GM23338 (cell line): ENCODE measurements around the gene GABRQ. TPM values are rescaled to one million over a fixed set of nuclear protein-coding genes. Genes with fewer than 3 reads are reported as not detected.
A peak's percentile ranks its signal among the peaks of the same experiment; 100 is the strongest.

Experiments used
- ATAC-seq: fragments of 200-7000 bp; cut with Tn5 transposase; 3 replicates; pipeline ENCODE4 v1.9.1; 2020
- DNase-seq: peaks from one replicate; pipeline ENCODE4 v3.0.0-alpha.2; 2015; ENCODE audit warnings: low spot score
- H2AFZ ChIP-seq: fragments of 200-600 bp; sonication (generic); 2 replicates; pipeline ENCODE4 v1.8.0; 2016; ENCODE audit warnings: antibody characterized with exemption, mild to moderate bottlenecking, moderate library complexity
- H3F3A ChIP-seq: fragments of 200-600 bp; sonication (generic); replicated peaks from 2 replicates; pipeline ENCODE4 v1.8.0; 2017; ENCODE audit warnings: antibody characterized with exemption, mixed run types, low read depth
- H3K27ac ChIP-seq: fragments of 200-600 bp; sonication (generic); 2 replicates; pipeline ENCODE4 v1.6.1; 2016; ENCODE audit warnings: low read depth
- H3K27me3 ChIP-seq: fragments of 200-600 bp; sonication (generic); 2 replicates; pipeline ENCODE4 v1.8.0; 2016; ENCODE audit warnings: mild to moderate bottlenecking, mixed run types, moderate library complexity; ENCODE audit not compliant: insufficient read depth
- H3K36me3 ChIP-seq: fragments of 200-600 bp; sonication (generic); 2 replicates; pipeline ENCODE4 v1.8.0; 2016; ENCODE audit warnings: mild to moderate bottlenecking; ENCODE audit not compliant: insufficient read depth
- H3K4me1 ChIP-seq: fragments of 200-600 bp; sonication (generic); 2 replicates; pipeline ENCODE4 v1.8.0; 2016; ENCODE audit warnings: mild to moderate bottlenecking, moderate library complexity; ENCODE audit not compliant: insufficient read depth
- H3K4me2 ChIP-seq: fragments of 200-600 bp; sonication (generic); 2 replicates; pipeline ENCODE4 v1.7.1; 2017; ENCODE audit warnings: mixed run types
- H3K4me3 ChIP-seq: fragments of 200-600 bp; sonication (generic); 2 replicates; pipeline ENCODE4 v1.6.1; 2016; ENCODE audit warnings: mixed run types
- H3K79me2 ChIP-seq: fragments of 200-600 bp; sonication (generic); replicated peaks from 2 replicates; pipeline ENCODE4 v1.8.0; 2017; ENCODE audit warnings: mild to moderate bottlenecking; ENCODE audit not compliant: insufficient read depth
- H3K9me2 ChIP-seq: fragments of 200-600 bp; sonication (generic); 2 replicates; pipeline ENCODE4 v1.8.0; 2017; ENCODE audit not compliant: insufficient read depth
- H4K20me1 ChIP-seq: fragments of 200-600 bp; sonication (generic); replicated peaks from 2 replicates; pipeline ENCODE4 v1.8.0; 2017; ENCODE audit warnings: mild to moderate bottlenecking; ENCODE audit not compliant: insufficient read depth
- H3K27ac Mint-ChIP-seq: 2 replicates; pipeline ENCODE4 v1.8.0; 2020; ENCODE audit warnings: inconsistent platforms, mild to moderate bottlenecking, moderate library complexity, mixed read lengths
- H3K27me3 Mint-ChIP-seq: 3 replicates; pipeline ENCODE4 v1.8.0; 2022; ENCODE audit warnings: low read depth, mild to moderate bottlenecking, moderate library complexity, mixed read lengths, inconsistent platforms; ENCODE audit not compliant: insufficient read depth, poor library complexity
- H3K36me3 Mint-ChIP-seq: 3 replicates; pipeline ENCODE4 v1.8.0; 2021; ENCODE audit warnings: low read depth, mild to moderate bottlenecking, inconsistent platforms, moderate library complexity, mixed read lengths
- H3K4me1 Mint-ChIP-seq: 3 replicates; pipeline ENCODE4 v1.8.0; 2020; ENCODE audit warnings: mild to moderate bottlenecking, inconsistent platforms, mixed read lengths
- H3K4me3 Mint-ChIP-seq: 3 replicates; pipeline ENCODE4 v1.8.0; 2021; ENCODE audit warnings: moderate library complexity, mild to moderate bottlenecking, inconsistent platforms, mixed read lengths
- H3K9me3 Mint-ChIP-seq: 3 replicates; pipeline ENCODE4 v1.8.0; 2020; ENCODE audit warnings: moderate library complexity, mild to moderate bottlenecking, inconsistent platforms, mixed read lengths
- CREB1 ChIP-seq: fragments of 250-450 bp; sonication (Bioruptor Pico); IDR thresholded peaks from 2 replicates; pipeline ENCODE4 v1.5.0; 2020; ENCODE audit warnings: low read depth, mild to moderate bottlenecking, moderate library complexity
- CTCF ChIP-seq, 2 experiments: fragments of 200-600 bp in 1 of 2; sonication (generic) in 1 of 2; conservative IDR thresholded peaks; 2 replicates each; pipeline versions ENCODE4 v1.5.1 to v1.6.1; 2016 to 2017; ENCODE audit warnings: antibody characterized with exemption in 2 of 2, low read depth in 2 of 2, mild to moderate bottlenecking in 2 of 2, moderate library complexity in 1 of 2
- ETS1 ChIP-seq: IDR thresholded peaks from 2 replicates; pipeline ENCODE4 v1.6.1; 2016; ENCODE audit warnings: antibody characterized with exemption
- EZH2 ChIP-seq: fragments of 200-600 bp; sonication (generic); IDR thresholded peaks from one replicate; pipeline ENCODE4 v1.8.0; 2017; ENCODE audit warnings: antibody characterized with exemption, mild to moderate bottlenecking, low read depth; ENCODE audit not compliant: unreplicated experiment
- EZH2phosphoT487 ChIP-seq: fragments of 200-600 bp; sonication (generic); IDR thresholded peaks from one replicate; pipeline ENCODE4 v1.8.1; 2018; ENCODE audit warnings: antibody characterized with exemption; ENCODE audit not compliant: unreplicated experiment
- JUNB ChIP-seq: IDR thresholded peaks from one replicate; pipeline ENCODE4 v1.6.1; 2016; ENCODE audit warnings: antibody characterized with exemption; ENCODE audit not compliant: unreplicated experiment
- NANOG ChIP-seq: IDR thresholded peaks from 2 replicates; pipeline ENCODE4 v1.6.1; 2016; ENCODE audit warnings: antibody characterized with exemption, borderline replicate concordance
- POLR2AphosphoS5 ChIP-seq: IDR thresholded peaks from 2 replicates; pipeline ENCODE4 v1.6.1; 2016; ENCODE audit warnings: antibody characterized with exemption, low read depth
- ZNF331 ChIP-seq: fragments of 250-450 bp; sonication (Bioruptor Pico); IDR thresholded peaks from 2 replicates; pipeline ENCODE4 v1.5.0; 2020; ENCODE audit warnings: low read depth, mild to moderate bottlenecking, moderate library complexity
- ZNF462 ChIP-seq: fragments of 250-450 bp; sonication (Bioruptor Pico); IDR thresholded peaks from 2 replicates; pipeline ENCODE4 v1.5.0; 2020; ENCODE audit warnings: mild to moderate bottlenecking, moderate library complexity
- polyA plus RNA-seq: library from polyadenylated mRNA; unstranded; fragments of >200 nt; fragmentation: Nextera tagmentation; extraction: Ambion mirVana; gene quantifications from 2 replicates; pipeline ENCODE4 v1.2.1, GENCODE V29; 2016
- total RNA-seq: library from RNA; depleted of rRNA; stranded (reverse); fragments of >200 nt; shearing (Covaris generic); gene quantifications from 2 replicates; pipeline ENCODE4 v1.2.3, GENCODE V29; 2014

The GABRQ gene
- total and polyA plus RNA-seq, 2 experiments from 2014 or later, result 2.2 to 7.8 TPM

GRCh38 chrX:152635941-152636340 is 1.8 kb upstream of the GABRQ start:
- H3K27ac Mint-ChIP-seq, result no peak overlapping the region
- Histone ChIP-seq H3F3A (no peaks in the 10 kb centered on the region), H3K27me3 (peaks cover 20% of the 10 kb centered on the region), H3K27ac (no peak overlapping the region), H3K79me2 (no peaks in the 10 kb centered on the region), H3K4me1 (peaks cover 19% of the 10 kb centered on the region; the same call in 1 of the 2 replicates), H2AFZ (no peak overlapping the region), H3K4me3 (no peak overlapping the region), H3K4me2 (no peak overlapping the region), H3K9me2 (no peaks in the 10 kb centered on the region), H4K20me1 (no peaks in the 10 kb centered on the region), H3K36me3 (no peaks in the 10 kb centered on the region)
- TF ChIP-seq EZH2phosphoT487, result no peak
- peak; percentile 53 to 70 for TF ChIP-seq CTCF (conservative IDR thresholded peaks at IDR 0.05; ENCODE audit: low read depth in 2 of 2)
- TF ChIP-seq ZNF331, result no peak
- no peak for TF ChIP-seq ETS1
- DNase-seq (peak; percentile 79), ATAC-seq (peak; percentile 9)
- H3K4me3 Mint-ChIP-seq, result no peak overlapping the region
- H3K9me3 Mint-ChIP-seq, result no peaks in the 10 kb centered on the region; the same call in 2 of the 3 replicates
- peaks cover 10% of the 10 kb centered on the region for H3K27me3 Mint-ChIP-seq
- peaks cover 28% of the 10 kb centered on the region for H3K4me1 Mint-ChIP-seq
- H3K36me3 Mint-ChIP-seq, result peaks cover 3% of the 10 kb centered on the region; the same call in 1 of the 3 replicates

GRCh38 chrX:152638443-152638904 is 779 bp downstream of the GABRQ start:
- no peak overlapping the region for H3K27ac Mint-ChIP-seq
- H3K27me3 Mint-ChIP-seq, result peaks cover 12% of the 10 kb centered on the region
- DNase-seq (peak; percentile 10), ATAC-seq (no peak; the same call in 2 of the 3 replicates)
- H3K4me1 Mint-ChIP-seq, result peaks cover 40% of the 10 kb centered on the region
- Histone ChIP-seq H3K4me2 (peak overlapping the region; percentile 81), H3K79me2 (no peaks in the 10 kb centered on the region), H3K27ac (no peak overlapping the region), H3K27me3 (peaks cover 20% of the 10 kb centered on the region), H3K9me2 (no peaks in the 10 kb centered on the region), H3K4me3 (peak overlapping the region; percentile 70), H3F3A (no peaks in the 10 kb centered on the region), H2AFZ (no peak overlapping the region), H3K36me3 (no peaks in the 10 kb centered on the region), H3K4me1 (peaks cover 32% of the 10 kb centered on the region), H4K20me1 (no peaks in the 10 kb centered on the region)
- H3K36me3 Mint-ChIP-seq, result peaks cover 5% of the 10 kb centered on the region; the same call in 1 of the 3 replicates
- no peaks in the 10 kb centered on the region; the same call in 2 of the 3 replicates for H3K9me3 Mint-ChIP-seq
- H3K4me3 Mint-ChIP-seq, result peak overlapping the region; percentile 84
- TF ChIP-seq EZH2phosphoT487 (no peak), CTCF (conservative IDR thresholded peaks at IDR 0.05; ENCODE audit: low read depth in 2 of 2) (no peak), POLR2AphosphoS5 (no peak), JUNB (no peak), EZH2 (no peak), ZNF462 (CRISPR knock-in tag) (no peak), CREB1 (no peak), NANOG (no peak)
